ENCODE results near the gene SULT4A1. TPM values are rescaled to one million over a fixed set of nuclear protein-coding genes. Genes with fewer than 3 reads are reported as not detected.

Gene SULT4A1
- total and polyA plus RNA-seq, 10 donors, result 0.35 to 5.1 (median 1.7) TPM

DNA sequence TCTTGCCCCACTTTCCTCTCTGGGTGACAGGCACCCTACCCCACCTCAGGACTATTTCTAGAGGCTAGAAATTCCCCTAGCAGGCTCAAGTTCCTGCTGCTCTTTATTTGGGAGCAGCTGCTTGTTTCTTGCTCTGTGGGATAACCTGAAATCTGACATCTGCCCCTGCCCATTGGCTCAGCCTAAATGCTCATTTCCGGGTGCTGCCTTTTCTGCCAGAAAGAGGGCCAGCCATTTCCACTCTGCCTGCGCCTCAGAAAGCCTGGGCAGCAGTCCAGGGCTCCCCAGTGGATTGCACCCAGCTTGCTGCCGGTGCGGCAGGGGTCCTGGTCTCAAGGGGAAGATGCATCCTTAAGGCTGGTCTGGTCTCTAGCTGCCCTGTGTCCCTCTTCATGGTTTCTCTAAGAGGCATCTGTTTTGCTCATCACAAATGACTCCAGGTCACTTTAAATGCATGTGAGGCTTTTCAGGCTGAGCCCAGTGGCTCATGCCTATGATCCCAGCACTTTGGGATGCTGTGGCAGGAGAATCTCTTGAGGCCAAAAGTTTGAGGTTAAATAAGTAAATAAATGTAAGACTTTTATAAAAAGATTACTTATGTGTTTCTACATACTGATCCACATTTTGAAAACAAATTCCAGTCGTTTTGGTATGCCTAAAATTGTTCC lies 39.8 kb upstream of the SULT4A1 start:
- no peaks in the 10 kb centered on the region for H3K4me1 ChIP-seq
- no peak overlapping the region for H3K27ac ChIP-seq
- H3K9me3 ChIP-seq, result no peaks in the 10 kb centered on the region
- H3K4me3 ChIP-seq, result no peak overlapping the region
- intact Hi-C loops (cut with DNase I; ENCODE audit: low total_unique reads), result no loop called here
- 55 to 77% (median 65%) methylated on average over 3 to 5 of the region's 5 CpGs for WGBS, 5 donors
- DNase-seq, result no peak
- TF ChIP-seq POLR2A (IDR thresholded peaks at IDR 0.05) (no peak), CTCF (IDR thresholded peaks at IDR 0.05 in 8 of 11, conservative IDR thresholded peaks at IDR 0.05 in 3 of 11) (no peak), POLR2AphosphoS5 (IDR thresholded peaks at IDR 0.05) (no peak)
- no peaks in the 10 kb centered on the region for H3K36me3 ChIP-seq
- H3K27me3 ChIP-seq (replicated peaks in 1 of 7), result peaks cover 0 to 64% (median 0%) of the 10 kb centered on the region in 7 donors

DNA sequence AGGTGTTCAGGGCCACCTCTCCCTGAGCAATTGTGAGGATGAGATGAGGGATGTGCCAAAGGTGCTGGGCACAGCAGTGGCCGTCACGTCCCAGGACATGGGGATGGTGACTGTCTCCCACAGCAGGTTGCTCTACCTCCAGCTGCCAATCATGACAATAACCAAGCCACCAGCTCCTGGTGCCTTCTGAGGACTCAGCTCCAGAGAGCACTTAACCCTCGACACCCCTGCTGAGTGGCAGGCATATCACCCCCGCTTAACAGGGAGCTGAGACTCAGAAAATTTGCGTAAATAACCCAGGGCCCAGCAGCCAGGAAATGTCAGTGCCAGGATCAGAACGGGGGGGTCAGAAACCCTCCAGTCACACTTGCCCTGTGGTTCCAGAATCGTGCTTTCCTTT lies 37.9 kb upstream of the SULT4A1 start:
- WGBS, 5 donors, result 6 to 62% (median 53%) methylated on average over 3 to 7 of the region's 7 CpGs
- intact Hi-C loops (cut with DNase I; ENCODE audit: low total_unique reads), result no loop called here

GRCh38 chr22:43897751-43898261 lies 35.5 kb upstream of the SULT4A1 start:
- Histone ChIP-seq H3K36me3 (no peaks in the 10 kb centered on the region), H3K27me3 (replicated peaks in 1 of 7) (peaks cover 0 to 55% (median 0%) of the 10 kb centered on the region in 7 donors), H3K4me3 (no peak overlapping the region), H3K9me3 (no peaks in the 10 kb centered on the region), H3K4me1 (no peaks in the 10 kb centered on the region), H3K27ac (no peak overlapping the region)
- 62 to 75% (median 70%) methylated on average over 12 of the region's 12 CpGs for WGBS, 5 donors
- intact Hi-C loops (cut with DNase I; ENCODE audit: low total_unique reads), result no loop called here
- DNase-seq, result no peak
- TF ChIP-seq POLR2AphosphoS5 (IDR thresholded peaks at IDR 0.05), result no peak
- no peak for TF ChIP-seq CTCF (IDR thresholded peaks at IDR 0.05 in 8 of 11, conservative IDR thresholded peaks at IDR 0.05 in 3 of 11)
- no peak for TF ChIP-seq POLR2A (IDR thresholded peaks at IDR 0.05)

More for the DNA sequence above, 37.9 kb upstream of the SULT4A1 start:
- peaks cover 0 to 56% (median 0%) of the 10 kb centered on the region in 7 donors for H3K27me3 ChIP-seq (replicated peaks in 1 of 7)
- H3K4me3 ChIP-seq, result no peak overlapping the region
- H3K4me1 ChIP-seq, result no peaks in the 10 kb centered on the region
- H3K36me3 ChIP-seq, result no peaks in the 10 kb centered on the region
- H3K27ac ChIP-seq, result no peak overlapping the region
- H3K9me3 ChIP-seq, result no peaks in the 10 kb centered on the region
- TF ChIP-seq CTCF (IDR thresholded peaks at IDR 0.05 in 8 of 11, conservative IDR thresholded peaks at IDR 0.05 in 3 of 11) (no peak), POLR2A (IDR thresholded peaks at IDR 0.05) (no peak), POLR2AphosphoS5 (IDR thresholded peaks at IDR 0.05) (no peak)
- DNase-seq, result no peak

DNA sequence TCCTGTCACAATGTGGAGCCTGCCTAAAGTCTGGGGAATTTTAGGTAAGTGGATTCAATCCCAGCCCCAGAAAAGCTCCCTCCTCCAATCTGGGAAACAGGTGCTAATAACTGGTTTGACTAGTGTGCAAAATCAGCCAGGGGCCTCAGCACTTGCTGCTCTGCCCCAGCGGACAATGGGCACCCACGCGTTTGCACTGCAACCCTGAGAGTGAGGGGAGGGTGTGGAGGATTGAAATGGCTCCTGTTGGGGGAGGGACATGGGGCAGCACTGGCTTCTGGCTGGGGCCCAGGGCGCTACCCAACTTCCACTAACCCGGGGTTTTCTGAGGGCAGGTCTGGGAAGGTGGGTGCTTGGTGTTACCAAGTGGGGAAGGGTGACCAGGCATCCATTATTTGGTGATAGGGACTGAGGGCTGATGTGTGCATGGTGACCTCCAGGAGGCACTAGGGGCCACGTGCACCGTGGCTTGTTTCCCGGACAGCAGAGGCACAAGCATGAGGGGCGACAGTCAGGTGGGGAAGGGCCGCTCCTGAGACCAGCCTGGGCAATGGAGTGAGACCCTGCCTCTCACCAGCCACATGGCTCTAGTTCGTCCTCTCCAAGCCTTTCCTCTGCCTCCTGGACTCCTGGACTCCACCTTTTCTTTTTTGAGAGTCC lies 33.8 kb upstream of the SULT4A1 start:
- Histone ChIP-seq H3K27ac (no peak overlapping the region), H3K36me3 (no peaks in the 10 kb centered on the region), H3K9me3 (no peaks in the 10 kb centered on the region), H3K4me1 (peaks cover 0 to 10% (median 8%) of the 10 kb centered on the region in 6 donors), H3K4me3 (no peak overlapping the region), H3K27me3 (replicated peaks in 1 of 7) (peaks cover 0 to 55% (median 12%) of the 10 kb centered on the region in 7 donors)
- no peak for DNase-seq
- WGBS, 5 donors, result 40 to 54% (median 45%) methylated on average over 11 of the region's 11 CpGs
- TF ChIP-seq CTCF (IDR thresholded peaks at IDR 0.05 in 8 of 11, conservative IDR thresholded peaks at IDR 0.05 in 3 of 11) (no peak), POLR2AphosphoS5 (IDR thresholded peaks at IDR 0.05) (no peak), POLR2A (IDR thresholded peaks at IDR 0.05) (no peak)
- intact Hi-C loops (cut with DNase I; ENCODE audit: low total_unique reads), result no loop called here

All from spleen (tissue), 11 donors.